Fibroblast of lung (primary cell): Measurements from ENCODE around the gene ERFE. TPM values are rescaled to one million over a fixed set of nuclear protein-coding genes. Genes with fewer than 3 reads are reported as not detected.

ENCODE experiments used
- DNase-seq, 2 donors: peaks; one replicate each; pipeline versions ENCODE4 v3.0.0 to v3.0.0-alpha.2; 2010; ENCODE audit warnings: low read depth in 2 of 2
- H2AFZ ChIP-seq: 2 replicates; pipeline ENCODE4 v1.5.1; 2012; ENCODE audit warnings: low read length, control low read depth, inconsistent platforms
- H3K27ac ChIP-seq: 2 replicates; pipeline ENCODE4 v1.5.1; 2011; ENCODE audit warnings: low read length, control low read depth; ENCODE audit not compliant: insufficient read depth
- H3K27me3 ChIP-seq: 2 replicates; pipeline ENCODE4 v1.5.1; 2011; ENCODE audit warnings: mild to moderate bottlenecking, low read length; ENCODE audit not compliant: control insufficient read depth, insufficient read depth
- H3K36me3 ChIP-seq: 2 replicates; pipeline ENCODE4 v1.5.1; 2011; ENCODE audit warnings: low read length; ENCODE audit not compliant: control insufficient read depth, insufficient read depth
- H3K4me1 ChIP-seq: 2 replicates; pipeline ENCODE4 v1.5.1; 2011; ENCODE audit warnings: low read length; ENCODE audit not compliant: control insufficient read depth, insufficient read depth; ENCODE audit errors: extremely low read depth
- H3K4me2 ChIP-seq: 2 replicates; pipeline ENCODE4 v1.5.1; 2011; ENCODE audit warnings: low read length, control low read depth; ENCODE audit not compliant: insufficient read depth; ENCODE audit errors: extremely low read depth
- H3K4me3 ChIP-seq, 4 experiments: fragments of 200-600 bp in 1 of 4; sonication (generic) in 1 of 4; replicated peaks in 1 of 4; 2 replicates each; pipeline ENCODE4 v1.5.1; 2011 to 2016; ENCODE audit warnings: low read length in 4 of 4, low read depth in 3 of 4, mild to moderate bottlenecking in 3 of 4, control low read depth in 2 of 4, inconsistent platforms in 1 of 4, mixed read lengths in 1 of 4; ENCODE audit not compliant: insufficient read depth in 1 of 4; ENCODE audit errors: control extremely low read depth in 1 of 4
- H3K79me2 ChIP-seq: 2 replicates; pipeline ENCODE4 v1.5.1; 2012; ENCODE audit warnings: mild to moderate bottlenecking, low read length, inconsistent platforms; ENCODE audit not compliant: control insufficient read depth, insufficient read depth
- H3K9ac ChIP-seq: 2 replicates; pipeline ENCODE4 v1.5.1; 2011; ENCODE audit warnings: mild to moderate bottlenecking, low read length, control low read depth; ENCODE audit not compliant: insufficient read depth
- H3K9me3 ChIP-seq: 2 replicates; pipeline ENCODE4 v1.5.1; 2012; ENCODE audit warnings: low read depth, low read length; ENCODE audit not compliant: control insufficient read depth, insufficient read depth
- H4K20me1 ChIP-seq: 2 replicates; pipeline ENCODE4 v1.5.1; 2011; ENCODE audit warnings: low read length; ENCODE audit not compliant: control insufficient read depth, insufficient read depth; ENCODE audit errors: extremely low read depth
- CTCF ChIP-seq, 2 donors: IDR thresholded peaks in 1 of 2; conservative IDR thresholded peaks in 1 of 2; 1 replicate in 1 of 2; 2 replicates in 1 of 2; pipeline ENCODE4 v1.5.1; 2011 to 2012; ENCODE audit warnings: low read length in 2 of 2, control low read depth in 1 of 2, inconsistent platforms in 1 of 2, low read depth in 1 of 2, mild to moderate bottlenecking in 1 of 2
- EZH2 ChIP-seq: IDR thresholded peaks from 2 replicates; pipeline ENCODE4 v1.5.1; 2012; ENCODE audit warnings: low read length, control low read depth, mild to moderate bottlenecking; ENCODE audit errors: missing control alignments
- polyA plus RNA-seq, 2 donors: library from polyadenylated mRNA; depleted of rRNA in 1 of 2; stranded (reverse) in 1 of 2; unstranded in 1 of 2; fragments of >200 nt; gene quantifications; 2 replicates each; pipeline ENCODE4 v1.2.1, GENCODE V29; 2011 to 2012; ENCODE audit warnings: missing spikeins in 1 of 2
- total RNA-seq: library from RNA; depleted of rRNA; stranded (reverse); fragments of >200 nt; gene quantifications from 2 replicates; pipeline ENCODE4 v1.2.1, GENCODE V29; 2014

The ERFE gene
- total and polyA plus RNA-seq, 2 donors (not counting 1 experiment from before 2014, with no cell fraction given): 1.5 to 8.3 TPM

GRCh38 chr2:238138331-238139195 is 20.2 kb upstream of the ERFE start, which contains the start of gene KLHL30:
TSS of gene KLHL30 (plus strand) at chr2:238138668. CDS start at chr2:238140755, 2,087 bp downstream.
- TF ChIP-seq CTCF (conservative IDR thresholded peaks at IDR 0.05 in 1 of 2, IDR thresholded peaks at IDR 0.05 in 1 of 2; ENCODE audit: low read depth in 1 of 2, low read length in 2 of 2) (no peak), EZH2 (no peak)
- Histone ChIP-seq H3K36me3 (no peaks in the 10 kb centered on the region), H3K9ac (peak within 1 kb of the TSS; percentile 28), H3K4me1 (peaks cover 16% of the 10 kb centered on the region), H3K9me3 (no peaks in the 10 kb centered on the region), H3K27me3 (no peaks in the 10 kb centered on the region), H3K27ac (no peak within 1 kb of the TSS), H2AFZ (no peak within 1 kb of the TSS), H3K79me2 (no peaks in the 10 kb centered on the region), H4K20me1 (no peaks in the 10 kb centered on the region), H3K4me3 (peak within 1 kb of the TSS in 1 of 4 experiments; percentile 17), H3K4me2 (no peak within 1 kb of the TSS)
- DNase-seq: no peak

GRCh38 chr2:238139196-238140039 is 19.4 kb upstream of the ERFE start:
- H3K4me2 ChIP-seq: no peak overlapping the region
- H3K36me3 ChIP-seq: no peaks in the 10 kb centered on the region
- H3K79me2 ChIP-seq: no peaks in the 10 kb centered on the region
- TF ChIP-seq EZH2 (no peak), CTCF (conservative IDR thresholded peaks at IDR 0.05 in 1 of 2, IDR thresholded peaks at IDR 0.05 in 1 of 2; ENCODE audit: low read depth in 1 of 2, low read length in 2 of 2) (peak; percentile 14 to 32)
- no peaks in the 10 kb centered on the region for H4K20me1 ChIP-seq
- H3K4me3 ChIP-seq: peak overlapping the region in 1 of 4 experiments; percentile 17
- H2AFZ ChIP-seq: no peak overlapping the region
- DNase-seq: no peak
- H3K9me3 ChIP-seq: no peaks in the 10 kb centered on the region
- H3K4me1 ChIP-seq: peaks cover 20% of the 10 kb centered on the region
- no peaks in the 10 kb centered on the region for H3K27me3 ChIP-seq
- H3K9ac ChIP-seq: peak overlapping the region; percentile 28
- H3K27ac ChIP-seq: no peak overlapping the region

GRCh38 chr2:238140040-238140439 is 18.7 kb upstream of the ERFE start:
- Histone ChIP-seq H3K4me1 (peaks cover 20% of the 10 kb centered on the region), H3K79me2 (no peaks in the 10 kb centered on the region), H3K9ac (no peak overlapping the region), H3K4me2 (no peak overlapping the region), H3K27me3 (no peaks in the 10 kb centered on the region), H3K36me3 (no peaks in the 10 kb centered on the region), H3K27ac (no peak overlapping the region), H4K20me1 (no peaks in the 10 kb centered on the region), H3K9me3 (no peaks in the 10 kb centered on the region), H2AFZ (no peak overlapping the region), H3K4me3 (no peak overlapping the region)
- DNase-seq: no peak
- no peak for TF ChIP-seq CTCF (conservative IDR thresholded peaks at IDR 0.05 in 1 of 2, IDR thresholded peaks at IDR 0.05 in 1 of 2; ENCODE audit: low read depth in 1 of 2, low read length in 2 of 2)
- TF ChIP-seq EZH2: no peak
